ENCODE measurements around the gene FNBP1. TPM values are rescaled to one million over a fixed set of nuclear protein-coding genes. Genes with fewer than 3 reads are reported as not detected.

Gene FNBP1
- polyA plus RNA-seq, 2 of the 4 experiments (the other 2 are of a cell fraction): 10.6 to 15.6 TPM

- TF ChIP-seq FOSB (CRISPR knock-in tag; IDR thresholded peaks at IDR 0.05) (no peak), POLR2A (IDR thresholded peaks at IDR 0.05; ENCODE audit: low read length) (no peak), MAZ (IDR thresholded peaks at IDR 0.05; ENCODE audit: borderline replicate concordance, low read depth, low read length) (no peak), CBX8 (IDR thresholded peaks at IDR 0.05) (no peak), ZSCAN20 (CRISPR knock-in tag; IDR thresholded peaks at IDR 0.05) (no peak), MYC (IDR thresholded peaks at IDR 0.05; ENCODE audit: borderline replicate concordance, low read length) (no peak), EP300 (IDR thresholded peaks at IDR 0.05) (no peak)
These were observed 128.9 kb downstream of the FNBP1 start (continued) for GRCh38 chr9:129914051-129914450.

GRCh38 chr9:129910628-129911567 is 132.1 kb downstream of the FNBP1 start:
- DNase-seq (ENCODE audit: low read depth in 1 of 2, low spot score in 1 of 2): peak; percentile 60 to 90
- WGBS (ENCODE audit: missing lambda C conversion rate): 81% methylated on average over 15 of the region's 15 CpGs
- H3K9me3 ChIP-seq: no peaks in the 10 kb centered on the region
- peak overlapping the region; percentile 50 to 80 for H3K27ac ChIP-seq
- FAIRE-seq: no peak
- TF ChIP-seq NFE2L2 (conservative IDR thresholded peaks at IDR 0.05; ENCODE audit: low read length) (0 out of 2 replicates have a peak, but pooled peaks have one; percentile 22), FOSL2 (IDR thresholded peaks at IDR 0.05) (no peak), FOSL2 (CRISPR knock-in tag; IDR thresholded peaks at IDR 0.05) (peak; percentile 64), ATOH8 (CRISPR knock-in tag; IDR thresholded peaks at IDR 0.05; ENCODE audit: low read depth) (no peak), MAFK (IDR thresholded peaks at IDR 0.05; ENCODE audit: partially characterized antibody) (peak; percentile 85), RARB (CRISPR knock-in tag; IDR thresholded peaks at IDR 0.05) (no peak), EP300 (IDR thresholded peaks at IDR 0.05) (peak; percentile 10 to 24; a peak in 1 of 5 replicates), HDAC2 (IDR thresholded peaks at IDR 0.05) (no peak), MAX (IDR thresholded peaks at IDR 0.05) (peak; percentile 38; the same call in 1 of the 2 replicates), FOXS1 (CRISPR knock-in tag; IDR thresholded peaks at IDR 0.05) (no peak), GATA3 (IDR thresholded peaks at IDR 0.05; ENCODE audit: borderline replicate concordance) (no peak), ZC3H11A (IDR thresholded peaks at IDR 0.05) (no peak)
- ChIA-PET POLR2A (interaction anchor here (1.0 to 1.1 kb wide), 2 partner anchors 132 to 143 kb away, joined by 4 to 5 read pairs; partner anchors contain the start of genes FNBP1 and GPR107), CTCF (interaction anchor here (0.6 to 1.3 kb wide), 6 partner anchors 22 to 187 kb away, joined by 3 to 6 read pairs (median 3); no protein-coding TSS in a partner anchor)
- peak; percentile 77 to 90; a peak in 5 of 6 replicates for ATAC-seq
- no peak overlapping the region for H3K4me3 ChIP-seq
- H3K4me1 ChIP-seq: peaks cover 13% of the 10 kb centered on the region; the same call in 2 of the 3 replicates
- peak overlapping the region; percentile 49 for H3K4me2 ChIP-seq

GRCh38 chr9:129909851-129910250 is 133.1 kb downstream of the FNBP1 start:
- no peak for FAIRE-seq
- no peak for DNase-seq (ENCODE audit: low read depth in 1 of 2, low spot score in 1 of 2)
- H3K4me3 ChIP-seq: no peak overlapping the region
- ChIA-PET CTCF (interaction anchor here (0.6 to 0.9 kb wide), 4 partner anchors 21 to 114 kb away, joined by 3 to 6 read pairs (median 4); no protein-coding TSS in a partner anchor), POLR2A (interaction anchor here (1.0 to 1.1 kb wide), 2 partner anchors 133 to 144 kb away, joined by 4 to 5 read pairs; partner anchors contain the start of genes FNBP1 and GPR107)
- 87% methylated on average over 9 of the region's 9 CpGs for WGBS (ENCODE audit: missing lambda C conversion rate)
- peak overlapping the region; percentile 50 to 80 for H3K27ac ChIP-seq
- ATAC-seq: no peak
- peak overlapping the region; percentile 49 for H3K4me2 ChIP-seq
- H3K9me3 ChIP-seq: no peaks in the 10 kb centered on the region
- H3K4me1 ChIP-seq: peaks cover 13% of the 10 kb centered on the region; the same call in 2 of the 3 replicates
- TF ChIP-seq BHLHE40 (IDR thresholded peaks at IDR 0.05; ENCODE audit: low read depth, low read length): no peak
- TF ChIP-seq HMGXB4 (CRISPR knock-in tag; IDR thresholded peaks at IDR 0.05; ENCODE audit: borderline replicate concordance): no peak
- TF ChIP-seq ZSCAN20 (CRISPR knock-in tag; IDR thresholded peaks at IDR 0.05): no peak
- TF ChIP-seq JUN (IDR thresholded peaks at IDR 0.05): no peak
- no peak for TF ChIP-seq HOXB5 (CRISPR knock-in tag; IDR thresholded peaks at IDR 0.05)
